NCI-H128 (cell line): ENCODE data around the gene MX2.

Experiments used
- DNase-seq: peaks from one replicate; lab custom pipeline; 2025; ENCODE audit not compliant: unreplicated experiment; lab: John Stamatoyannopoulos, UW

The MX2 gene

DNA sequence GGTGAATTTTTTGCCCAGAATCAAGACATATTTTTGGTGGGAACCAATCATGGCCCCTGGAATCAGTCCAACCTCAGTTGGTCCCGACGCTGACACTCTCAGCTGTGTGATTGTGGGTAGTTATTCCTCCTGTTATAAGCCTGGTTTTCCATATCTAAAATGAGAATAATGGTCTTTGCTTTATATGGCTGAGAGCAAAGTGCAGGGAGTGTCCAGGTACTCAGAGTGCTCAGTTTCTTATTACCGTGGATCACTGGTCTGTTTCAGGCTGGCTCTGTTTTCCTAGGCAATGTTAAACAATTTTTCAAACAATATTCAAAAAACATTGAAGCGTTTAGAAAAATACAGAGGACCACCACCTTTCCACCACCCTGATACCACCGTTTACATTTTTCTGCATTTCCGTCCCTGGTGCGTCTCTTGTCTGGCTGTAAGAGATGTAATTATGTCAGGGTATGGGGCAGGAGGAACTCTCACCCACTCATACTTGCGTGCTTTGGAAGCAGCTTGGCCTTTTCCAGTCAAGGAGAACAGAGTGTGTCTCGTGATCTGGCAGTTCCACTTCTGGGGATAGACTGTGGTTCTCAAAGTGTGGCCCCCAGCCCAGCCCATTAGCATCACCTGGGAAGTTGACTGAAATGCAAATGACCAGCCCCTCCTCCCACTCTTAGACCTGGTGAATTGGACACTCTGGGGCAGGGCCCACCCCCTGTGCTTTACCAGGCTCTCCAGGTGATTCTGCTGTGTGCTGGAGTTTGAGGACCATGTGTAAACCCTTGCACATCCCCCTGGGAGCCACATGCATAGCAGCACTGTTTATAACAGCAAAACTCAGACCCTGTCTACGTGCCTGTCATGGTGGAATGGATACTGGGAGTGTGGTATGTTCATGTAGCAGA, 71.0 kb downstream of the MX2 start:
- no peak for DNase-seq

DNA sequence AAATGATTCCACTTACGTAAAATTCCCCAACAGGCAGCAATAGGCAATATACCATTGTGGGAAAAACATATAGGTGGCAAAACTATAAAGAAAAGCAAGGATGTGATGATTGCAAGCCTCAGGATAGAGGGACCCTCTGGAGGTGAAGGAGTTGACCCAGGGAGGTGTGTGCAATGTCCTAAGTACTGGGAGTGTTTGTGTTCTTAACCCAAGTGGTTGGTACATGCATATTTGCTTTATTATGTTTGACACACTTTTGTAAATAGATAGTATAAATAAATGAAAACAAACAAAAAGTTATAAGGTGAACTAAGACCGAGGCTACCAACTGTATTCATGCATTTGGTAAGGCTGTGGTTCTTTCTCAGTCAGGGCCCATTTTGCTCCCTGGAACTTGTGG, 71.7 kb downstream of the MX2 start:
- no peak for DNase-seq

DNA sequence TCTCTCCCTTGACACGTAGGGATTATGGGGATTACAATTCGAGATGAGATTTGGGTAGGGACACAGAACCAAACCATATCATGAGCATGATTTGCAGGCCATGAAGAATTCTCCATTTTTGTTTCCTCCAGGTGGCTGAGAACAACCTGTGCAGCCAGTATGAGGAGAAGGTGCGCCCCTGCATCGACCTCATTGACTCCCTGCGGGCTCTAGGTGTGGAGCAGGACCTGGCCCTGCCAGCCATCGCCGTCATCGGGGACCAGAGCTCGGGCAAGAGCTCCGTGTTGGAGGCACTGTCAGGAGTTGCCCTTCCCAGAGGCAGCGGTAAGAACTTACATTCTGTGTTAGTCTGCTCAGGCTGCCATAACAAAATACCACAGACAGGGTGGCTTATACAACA, 73.9 kb downstream of the MX2 start:
- DNase-seq, result no peak

- no peak for DNase-seq
Measured at GRCh38 chr21:41437729-41438128, 75.9 kb downstream of the MX2 start.

GRCh38 chr21:41438425-41439113, 76.7 kb downstream of the MX2 start:
- no peak for DNase-seq

DNA sequence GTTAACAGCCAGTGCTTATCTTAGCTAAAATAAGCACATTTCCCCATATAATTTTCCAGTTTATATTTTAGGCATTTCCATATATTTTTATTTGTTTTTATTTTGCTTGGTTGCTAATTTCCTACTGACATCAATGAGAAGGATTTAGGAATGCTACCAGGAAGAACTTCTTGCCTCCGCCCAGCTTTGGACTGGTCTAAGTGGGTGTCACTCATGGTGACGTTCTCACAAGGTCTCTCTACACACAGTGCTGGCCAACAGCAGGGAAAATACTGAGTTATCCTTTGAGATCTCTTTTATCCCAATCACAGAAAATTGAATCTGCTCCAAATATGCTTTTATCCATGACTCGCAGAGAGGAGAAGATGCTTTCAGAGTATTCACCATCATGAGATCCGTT, 77.4 kb downstream of the MX2 start:
- no peak for DNase-seq

DNA sequence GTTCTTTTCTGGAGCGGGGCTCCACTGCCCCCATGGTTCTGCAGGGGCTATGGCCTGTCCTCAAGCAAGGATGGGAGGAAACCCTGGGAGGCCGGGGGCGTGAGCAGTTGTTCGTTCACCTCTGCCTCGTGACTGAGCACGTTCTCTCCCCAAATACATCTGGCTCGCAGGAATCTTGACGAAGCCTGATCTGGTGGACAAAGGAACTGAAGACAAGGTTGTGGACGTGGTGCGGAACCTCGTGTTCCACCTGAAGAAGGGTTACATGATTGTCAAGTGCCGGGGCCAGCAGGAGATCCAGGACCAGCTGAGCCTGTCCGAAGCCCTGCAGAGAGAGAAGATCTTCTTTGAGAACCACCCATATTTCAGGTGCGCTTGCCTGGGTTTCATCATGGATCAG, 79.7 kb downstream of the MX2 start:
- no peak for DNase-seq

DNA sequence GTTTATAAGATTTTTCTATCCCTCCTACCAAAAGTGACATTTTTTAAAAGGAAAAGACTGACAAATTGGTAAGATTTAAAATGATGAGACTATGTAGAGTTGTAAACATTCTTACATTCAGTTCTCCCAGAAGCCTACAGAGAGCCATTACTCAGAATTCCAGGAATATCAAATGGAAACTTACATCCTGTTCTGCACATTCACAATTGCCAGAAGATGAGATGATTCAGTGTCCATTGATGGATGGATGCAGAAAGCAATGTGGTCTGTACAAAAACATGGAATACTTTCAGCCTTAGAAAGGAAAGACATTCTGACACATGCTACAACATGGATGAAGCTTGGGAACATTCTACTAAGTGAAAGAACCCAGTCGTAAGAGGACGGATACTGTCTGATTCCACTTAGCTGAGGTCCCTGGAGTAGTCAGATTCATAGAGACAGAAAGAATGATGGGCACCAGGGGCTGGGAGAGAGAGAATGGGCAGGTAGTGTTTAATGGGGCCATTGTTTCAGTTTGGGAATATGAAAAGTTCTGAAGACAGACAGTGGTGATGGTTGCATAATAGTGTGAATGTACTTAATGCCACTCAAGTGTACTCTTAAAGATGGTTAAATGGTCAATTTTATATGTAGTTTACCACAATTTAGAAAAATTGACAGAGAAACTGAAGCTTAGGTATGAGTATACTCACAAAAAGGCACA, 80.8 kb downstream of the MX2 start:
- no peak for DNase-seq

- no peak for DNase-seq
Measured at GRCh38 chr21:41443562-41443961, 81.7 kb downstream of the MX2 start.

DNA sequence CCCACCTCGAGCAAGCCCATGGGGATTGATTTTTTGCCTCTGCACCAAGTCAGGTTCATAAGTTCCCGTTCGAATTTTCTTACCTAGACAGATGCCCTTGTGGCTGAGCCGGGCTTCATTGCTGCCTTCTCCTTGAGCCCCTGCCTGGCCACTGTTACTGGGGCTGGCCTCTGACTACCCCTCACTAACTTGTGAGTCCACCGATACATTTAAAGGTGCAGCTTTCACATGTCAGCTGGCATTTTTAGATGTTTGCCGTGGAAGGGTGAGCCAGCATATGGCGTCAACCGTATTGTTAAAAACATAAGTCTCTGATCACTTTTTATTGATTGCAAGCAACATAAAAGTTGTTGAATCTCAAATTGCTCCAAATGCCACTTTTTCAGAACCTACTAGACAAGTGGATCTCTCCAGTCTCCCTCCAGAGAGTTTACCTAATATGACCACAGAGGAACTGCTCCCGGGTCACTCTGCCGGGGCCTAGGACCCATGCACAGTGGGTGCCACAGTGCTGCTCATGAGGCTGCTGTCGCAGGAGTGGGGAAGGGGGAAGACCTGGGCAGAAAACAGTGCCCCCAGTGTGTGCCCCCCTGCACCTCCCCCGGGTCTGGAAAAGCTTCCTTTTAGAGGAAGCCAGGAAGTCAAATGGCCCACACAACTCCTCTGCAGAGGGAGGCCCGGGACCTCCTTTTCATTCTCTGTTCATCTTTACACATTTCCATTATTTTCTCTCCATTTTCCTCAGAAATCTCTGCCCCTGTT, 83.1 kb downstream of the MX2 start:
- DNase-seq, result no peak

GRCh38 chr21:41445465-41445862, 83.6 kb downstream of the MX2 start:
- no peak for DNase-seq

GRCh38 chr21:41446586-41446985, 84.8 kb downstream of the MX2 start:
- DNase-seq, result no peak

DNA sequence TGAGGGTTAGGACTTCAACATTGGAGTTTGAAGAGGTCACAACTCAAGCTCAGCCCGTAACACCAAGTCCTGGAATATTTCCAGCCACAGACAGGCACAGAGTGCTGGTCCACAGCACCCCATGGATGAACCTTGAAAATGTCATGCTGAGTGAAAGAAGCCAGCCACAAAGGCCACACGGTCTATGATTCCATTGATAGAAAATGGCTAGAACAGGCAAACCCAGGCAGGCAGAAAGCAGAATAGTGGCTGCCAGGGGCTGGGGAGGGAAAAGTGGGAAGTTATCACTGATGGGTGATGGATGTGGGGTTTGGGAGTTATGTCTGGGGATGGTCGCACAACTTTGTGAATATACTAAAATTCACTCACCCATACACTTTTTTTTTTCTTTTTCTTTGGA, 85.5 kb downstream of the MX2 start:
- DNase-seq, result no peak

DNA sequence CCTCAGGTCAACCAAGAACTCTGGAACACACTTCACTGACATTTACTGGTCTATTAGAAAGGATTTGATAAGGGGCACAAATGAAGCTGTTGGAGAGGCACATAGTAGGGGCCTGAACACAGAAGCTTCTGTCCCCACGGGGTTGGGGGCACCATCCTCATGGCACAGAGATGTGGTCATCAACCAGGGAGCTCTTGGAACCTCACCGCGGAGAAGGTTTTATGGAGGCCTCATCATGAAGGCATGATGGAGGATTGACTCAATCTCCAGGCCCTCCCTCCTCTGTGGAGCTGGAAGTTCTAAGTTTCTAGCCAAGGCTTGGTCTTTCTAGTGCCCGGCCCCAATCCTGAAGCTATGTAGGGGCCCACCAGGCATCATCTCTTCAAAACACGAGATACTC, 87.8 kb downstream of the MX2 start:
- DNase-seq, result no peak

GRCh38 chr21:41451753-41452676, 90.2 kb downstream of the MX2 start:
- DNase-seq, result no peak

DNA sequence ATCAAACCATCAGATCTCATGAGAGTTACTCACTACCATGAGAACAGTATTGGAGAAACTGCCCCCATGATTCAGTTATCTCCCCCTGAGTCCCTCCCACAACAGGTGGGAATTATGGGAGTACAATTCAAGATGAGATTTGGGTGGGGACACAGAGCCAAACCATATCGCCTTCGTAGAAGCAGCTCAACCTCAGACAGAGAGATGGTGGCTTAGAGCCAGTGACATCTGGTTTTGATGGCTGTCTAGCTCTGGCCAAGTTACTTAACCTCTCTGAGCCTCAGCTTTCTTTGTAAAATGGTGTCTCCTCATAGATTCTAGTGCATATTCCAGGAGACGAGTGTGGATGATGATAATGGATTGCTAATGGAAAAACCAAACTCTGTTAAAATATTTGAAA, 91.4 kb downstream of the MX2 start:
- no peak for DNase-seq

DNA sequence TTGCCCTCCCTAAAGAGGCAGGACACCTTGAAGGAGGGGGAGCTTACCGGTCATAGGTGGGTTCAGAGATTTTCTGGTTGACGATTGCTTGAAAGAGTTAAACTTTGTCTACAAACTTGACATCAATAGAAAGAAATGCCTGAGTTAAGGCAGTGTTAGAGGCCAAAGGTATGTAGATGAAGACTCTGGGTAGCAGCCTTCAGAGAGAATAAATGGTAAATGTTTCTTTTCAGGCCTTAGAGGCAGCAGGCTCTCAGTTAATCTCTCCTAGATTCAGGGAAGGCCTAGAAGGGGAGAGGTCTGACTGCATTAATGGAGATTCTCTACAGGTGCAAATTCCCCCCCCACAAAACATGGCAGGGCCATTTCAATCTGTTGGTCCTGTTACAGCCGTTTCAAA, 91.9 kb downstream of the MX2 start:
- DNase-seq, result no peak

DNA sequence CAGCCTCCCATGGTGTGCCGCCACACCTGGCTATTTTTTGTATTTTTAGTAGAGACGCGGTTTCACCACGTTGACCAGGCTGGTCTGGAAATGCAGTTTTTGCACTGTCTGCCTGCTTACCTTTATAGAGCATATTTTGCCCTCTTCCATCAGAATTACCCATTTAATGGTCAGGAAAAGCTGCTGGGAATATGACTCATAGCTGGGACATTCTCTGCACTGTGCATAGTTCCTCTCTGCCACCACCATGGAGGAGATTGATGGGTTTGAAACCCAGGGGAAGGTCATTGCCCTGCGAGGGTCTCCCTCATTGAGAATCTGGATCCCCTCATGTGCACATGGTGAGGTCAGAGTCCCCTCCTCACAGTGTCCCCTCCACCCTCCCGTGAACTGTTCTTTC, 96.3 kb downstream of the MX2 start:
- DNase-seq, result no peak

DNA sequence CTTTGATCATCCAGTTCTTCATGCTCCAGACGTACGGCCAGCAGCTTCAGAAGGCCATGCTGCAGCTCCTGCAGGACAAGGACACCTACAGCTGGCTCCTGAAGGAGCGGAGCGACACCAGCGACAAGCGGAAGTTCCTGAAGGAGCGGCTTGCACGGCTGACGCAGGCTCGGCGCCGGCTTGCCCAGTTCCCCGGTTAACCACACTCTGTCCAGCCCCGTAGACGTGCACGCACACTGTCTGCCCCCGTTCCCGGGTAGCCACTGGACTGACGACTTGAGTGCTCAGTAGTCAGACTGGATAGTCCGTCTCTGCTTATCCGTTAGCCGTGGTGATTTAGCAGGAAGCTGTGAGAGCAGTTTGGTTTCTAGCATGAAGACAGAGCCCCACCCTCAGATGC, 96.7 kb downstream of the MX2 start:
- DNase-seq, result no peak
